ENCODE measurements around the gene SLC49A3. TPM values are rescaled to one million over a fixed set of nuclear protein-coding genes. Genes with fewer than 3 reads are reported as not detected.

SLC49A3 gene
- total and polyA plus RNA-seq, 2 of the 8 experiments (the other 6 are each of a cell fraction or from before 2014, with no cell fraction given) = 5.0 to 8.8 TPM

DNA sequence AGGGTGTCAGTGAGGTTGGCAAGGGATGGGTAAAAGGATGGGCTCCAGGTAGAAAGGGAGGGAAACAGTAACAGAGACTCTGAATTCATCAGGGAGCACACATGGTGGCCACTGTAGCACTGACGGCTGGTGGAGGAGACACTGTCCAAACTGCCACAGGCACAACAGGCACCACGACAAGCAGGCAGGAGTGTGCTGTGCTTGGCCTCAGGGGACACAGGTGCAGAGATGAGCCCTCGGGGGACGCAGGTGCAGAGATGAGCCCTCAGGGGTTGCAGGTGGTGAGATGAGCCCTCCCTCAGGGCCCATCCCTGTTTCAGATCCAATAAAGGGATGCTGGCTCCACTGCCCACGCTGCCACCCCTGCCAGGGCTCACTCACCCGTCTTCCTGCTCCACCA is 56.0 kb downstream of the SLC49A3 start (continued):
- no peak for TF ChIP-seq RAD21 (IDR thresholded peaks at IDR 0.05 in 1 of 2, conservative IDR thresholded peaks at IDR 0.05 in 1 of 2; ENCODE audit: low read depth in 2 of 2, low read length in 2 of 2)
- no peak for TF ChIP-seq KDM5A (IDR thresholded peaks at IDR 0.05; ENCODE audit: low read length)
- TF ChIP-seq, protein P1, sequence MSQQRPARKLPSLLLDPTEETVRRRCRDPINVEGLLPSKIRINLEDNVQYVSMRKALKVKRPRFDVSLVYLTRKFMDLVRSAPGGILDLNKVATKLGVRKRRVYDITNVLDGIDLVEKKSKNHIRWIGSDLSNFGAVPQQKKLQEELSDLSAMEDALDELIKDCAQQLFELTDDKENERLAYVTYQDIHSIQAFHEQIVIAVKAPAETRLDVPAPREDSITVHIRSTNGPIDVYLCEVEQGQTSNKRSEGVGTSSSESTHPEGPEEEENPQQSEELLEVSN (IDR thresholded peaks at IDR 0.05) = no peak
- no peak for TF ChIP-seq SUZ12 (IDR thresholded peaks at IDR 0.05; ENCODE audit: low read length)
- TF ChIP-seq EP300 (IDR thresholded peaks at IDR 0.05; ENCODE audit: borderline replicate concordance in 1 of 2, low read depth in 2 of 2, low read length in 2 of 2) = no peak

All from H1 (cell line).